ENCODE results near the gene CPN2.

CPN2 gene

DNA sequence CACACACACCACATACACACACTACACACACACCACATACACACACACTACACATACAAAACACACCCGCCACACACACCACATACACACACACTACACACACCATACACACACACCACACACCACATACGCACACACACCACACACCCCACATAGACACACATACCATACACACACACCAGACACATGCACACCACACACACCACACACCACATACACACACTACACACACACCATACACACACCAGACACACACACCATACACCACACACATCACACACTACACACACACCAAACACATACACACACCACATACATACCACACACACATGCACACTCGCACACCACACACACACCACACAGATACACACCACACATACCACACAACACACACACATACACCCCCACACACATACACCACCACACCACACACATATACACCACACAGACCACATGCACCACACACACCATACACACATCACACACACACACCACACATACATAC lies 26.3 kb downstream of the CPN2 start:
- no peak overlapping the region for H3K4me3 ChIP-seq (ENCODE audit: low read depth, low read length)
- TF ChIP-seq, protein P1, sequence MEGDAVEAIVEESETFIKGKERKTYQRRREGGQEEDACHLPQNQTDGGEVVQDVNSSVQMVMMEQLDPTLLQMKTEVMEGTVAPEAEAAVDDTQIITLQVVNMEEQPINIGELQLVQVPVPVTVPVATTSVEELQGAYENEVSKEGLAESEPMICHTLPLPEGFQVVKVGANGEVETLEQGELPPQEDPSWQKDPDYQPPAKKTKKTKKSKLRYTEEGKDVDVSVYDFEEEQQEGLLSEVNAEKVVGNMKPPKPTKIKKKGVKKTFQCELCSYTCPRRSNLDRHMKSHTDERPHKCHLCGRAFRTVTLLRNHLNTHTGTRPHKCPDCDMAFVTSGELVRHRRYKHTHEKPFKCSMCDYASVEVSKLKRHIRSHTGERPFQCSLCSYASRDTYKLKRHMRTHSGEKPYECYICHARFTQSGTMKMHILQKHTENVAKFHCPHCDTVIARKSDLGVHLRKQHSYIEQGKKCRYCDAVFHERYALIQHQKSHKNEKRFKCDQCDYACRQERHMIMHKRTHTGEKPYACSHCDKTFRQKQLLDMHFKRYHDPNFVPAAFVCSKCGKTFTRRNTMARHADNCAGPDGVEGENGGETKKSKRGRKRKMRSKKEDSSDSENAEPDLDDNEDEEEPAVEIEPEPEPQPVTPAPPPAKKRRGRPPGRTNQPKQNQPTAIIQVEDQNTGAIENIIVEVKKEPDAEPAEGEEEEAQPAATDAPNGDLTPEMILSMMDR (IDR thresholded peaks at IDR 0.05; ENCODE audit: low read depth, low read length): no peak

DNA sequence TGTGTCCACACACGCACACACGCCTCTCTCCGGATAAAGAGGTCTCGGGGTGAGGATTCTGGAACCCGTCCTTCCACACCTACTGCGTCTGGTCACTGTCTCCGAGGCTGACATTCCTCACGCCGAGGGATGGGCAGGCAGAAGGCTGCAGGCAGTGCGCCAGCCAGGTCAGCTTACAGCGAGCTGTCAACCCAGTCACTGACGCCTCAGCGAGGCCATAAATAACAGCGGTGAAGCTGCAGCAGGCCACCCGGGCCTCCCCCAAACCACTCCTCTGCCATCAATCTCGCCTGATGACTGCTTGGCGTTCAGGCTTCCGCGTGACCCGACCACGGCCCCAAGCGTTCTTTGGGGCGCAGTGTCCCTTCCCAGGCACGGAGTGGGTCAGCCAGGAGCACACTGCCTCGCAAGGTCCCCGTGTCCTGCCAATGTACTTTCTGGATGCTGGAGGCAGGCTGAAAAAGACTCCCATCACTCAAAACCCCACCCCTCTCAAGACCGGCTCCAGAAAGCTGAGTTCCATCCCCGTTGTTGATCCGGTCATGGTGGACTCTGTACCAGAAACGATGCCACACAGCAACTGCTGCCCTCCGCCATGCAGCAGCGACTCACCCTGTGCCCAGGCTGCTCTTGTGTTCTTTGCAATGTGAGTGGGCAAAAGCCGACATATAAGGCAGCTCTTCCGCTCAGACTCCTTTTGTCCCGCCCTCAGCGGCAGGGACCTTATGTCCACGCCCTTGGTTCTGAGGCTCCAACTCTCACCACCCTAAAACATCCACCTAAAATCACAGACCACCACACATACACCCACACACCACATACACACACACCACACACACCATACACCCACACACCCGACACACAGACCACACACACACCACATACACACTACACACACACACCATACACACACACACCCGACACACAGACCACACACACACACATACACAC lies 27.1 kb downstream of the CPN2 start:
- H3K4me3 ChIP-seq (ENCODE audit: low read depth, low read length): peak overlapping the region; percentile 35
- TF ChIP-seq, protein P1 (IDR thresholded peaks at IDR 0.05; ENCODE audit: low read depth, low read length): no peak

DNA sequence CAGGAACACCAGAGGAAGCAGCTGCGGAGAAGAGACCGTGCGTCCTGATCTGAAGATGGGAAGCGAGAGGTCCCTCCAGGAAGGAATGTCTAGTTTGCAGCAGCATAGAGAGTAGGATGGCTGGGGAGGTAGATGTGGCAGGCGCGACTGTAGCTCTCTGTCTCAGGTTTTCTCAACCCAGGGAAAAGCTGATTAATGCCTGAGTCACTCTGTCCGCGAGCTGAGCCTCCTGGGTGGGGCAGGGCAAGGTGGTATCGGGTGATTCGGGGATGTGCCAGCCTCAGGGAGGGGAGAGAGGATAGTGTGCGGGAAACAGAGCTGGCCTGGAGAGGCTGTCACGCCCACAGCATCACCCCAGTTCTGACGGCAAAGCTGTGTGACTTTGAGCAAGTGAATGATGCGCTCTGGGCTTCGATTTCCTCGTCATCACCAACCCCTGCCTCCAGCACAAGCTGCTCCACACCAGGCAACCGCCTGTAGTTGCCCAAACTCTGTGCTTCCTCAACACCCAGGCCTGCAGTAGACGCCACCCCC lies 28.4 kb downstream of the CPN2 start:
- TF ChIP-seq, protein P1 (IDR thresholded peaks at IDR 0.05; ENCODE audit: low read depth, low read length): no peak
- no peak overlapping the region for H3K4me3 ChIP-seq (ENCODE audit: low read depth, low read length)

DNA sequence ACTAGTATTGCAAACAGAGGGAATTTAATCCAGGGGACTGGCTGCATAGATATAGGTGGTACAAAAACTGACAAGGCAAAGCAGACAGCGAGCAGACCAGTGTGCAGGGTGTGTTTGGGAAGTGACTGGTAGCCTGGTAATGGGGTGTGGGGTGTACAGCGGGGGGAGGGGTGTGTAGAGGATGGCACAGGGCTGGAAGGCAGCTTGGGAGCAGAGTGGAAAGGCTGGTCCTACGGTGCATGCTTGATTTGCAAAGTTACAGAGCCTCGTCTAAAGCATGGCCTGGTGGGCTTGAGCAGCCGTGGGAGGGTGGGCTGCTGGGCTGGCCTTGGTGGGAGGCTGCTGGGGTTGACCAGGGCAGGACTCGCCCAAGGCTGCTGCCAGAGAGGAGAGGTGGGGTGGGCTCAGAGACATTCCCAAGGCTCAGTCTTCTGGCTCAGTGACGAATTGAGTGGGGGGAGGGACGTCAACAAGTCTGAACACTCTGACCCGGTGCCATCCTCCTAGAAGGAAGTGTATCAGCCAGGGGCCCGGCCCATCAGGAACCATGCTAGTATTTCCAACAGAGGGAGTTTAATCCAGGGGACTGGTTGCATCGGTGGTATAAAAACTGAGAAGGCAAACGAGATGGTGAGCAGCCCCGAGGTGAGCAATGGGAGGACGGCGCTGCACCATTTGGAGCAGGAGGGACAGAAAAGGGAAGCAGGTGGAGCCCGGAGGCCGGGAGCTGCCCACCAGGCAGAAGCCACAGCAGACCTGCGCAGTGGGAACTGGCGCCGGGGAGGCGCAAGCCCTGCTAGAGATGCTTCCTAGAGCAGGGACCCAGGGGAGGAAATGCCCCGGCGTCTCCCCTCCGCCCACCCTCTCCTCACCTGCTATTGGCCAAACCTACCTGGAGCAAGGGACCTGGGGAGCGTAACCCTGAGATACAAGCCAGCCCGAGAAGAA lies 29.2 kb downstream of the CPN2 start:
- H3K4me3 ChIP-seq (ENCODE audit: low read depth, low read length): no peak overlapping the region
- TF ChIP-seq, protein P1 (IDR thresholded peaks at IDR 0.05; ENCODE audit: low read depth, low read length): no peak

DNA sequence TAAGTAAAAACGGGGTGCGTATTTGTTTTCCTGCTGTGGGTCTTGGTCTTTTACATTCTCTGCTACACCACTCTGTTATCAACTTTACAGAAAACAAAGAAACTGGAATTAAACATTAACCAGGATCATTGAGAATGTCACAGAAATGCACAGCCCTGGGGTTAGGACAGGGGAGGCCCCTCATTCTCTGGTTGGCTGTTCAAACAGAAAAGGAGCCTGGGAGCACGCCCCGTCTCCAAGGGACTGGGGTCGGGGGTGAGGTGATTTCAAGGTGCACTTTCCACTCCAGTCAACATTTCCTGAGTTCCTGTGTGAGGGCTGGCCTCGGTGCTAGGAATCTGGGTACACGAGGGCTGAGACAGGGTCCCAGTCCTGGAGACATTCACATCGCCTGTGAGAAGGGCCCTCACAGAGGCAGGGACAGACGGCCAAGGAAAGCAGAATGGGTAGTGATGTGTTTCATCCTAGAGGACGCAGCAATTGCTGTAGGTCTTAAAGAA lies 30.3 kb downstream of the CPN2 start:
- H3K4me3 ChIP-seq (ENCODE audit: low read depth, low read length): no peak overlapping the region
- TF ChIP-seq, protein P1 (IDR thresholded peaks at IDR 0.05; ENCODE audit: low read depth, low read length): no peak

DNA sequence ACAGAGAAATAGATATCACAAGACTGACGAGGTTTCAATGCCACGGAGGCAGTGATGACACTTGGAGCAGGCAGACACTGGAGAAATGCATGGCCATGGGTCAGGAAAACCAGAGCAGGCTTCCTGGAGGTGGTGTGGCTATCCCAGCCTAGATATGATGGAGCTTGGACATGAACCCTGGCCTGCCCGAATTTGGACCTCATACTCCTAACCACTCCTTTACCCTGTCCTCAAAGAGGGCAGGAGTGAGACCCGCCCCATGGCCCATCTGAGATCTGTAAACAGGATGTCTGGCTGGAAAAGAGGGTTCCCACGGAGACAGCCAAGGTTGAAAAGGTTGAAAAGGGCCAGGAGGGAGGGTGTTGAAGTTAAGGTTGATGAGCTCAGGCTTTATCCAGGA lies 31.0 kb downstream of the CPN2 start:
- TF ChIP-seq, protein P1 (IDR thresholded peaks at IDR 0.05; ENCODE audit: low read depth, low read length): no peak
- no peak overlapping the region for H3K4me3 ChIP-seq (ENCODE audit: low read depth, low read length)
